PFSK-1 (cell line): Measurements from ENCODE around the gene ABCC10.

Experiments
- POLR2AphosphoS5 ChIP-seq: IDR thresholded peaks from 2 replicates; pipeline ENCODE4 v1.6.1; 2012; ENCODE audit warnings: low read depth, mild to moderate bottlenecking, control low read depth, low read length, moderate library complexity
- TAF1 ChIP-seq: IDR thresholded peaks from 2 replicates; pipeline ENCODE4 v1.6.1; 2012; ENCODE audit warnings: low read length, control low read depth, borderline replicate concordance; ENCODE audit not compliant: insufficient read depth

GRCh38 chr6:43464337-43464736 lies 37.0 kb downstream of the ABCC10 start:
- no peak for TF ChIP-seq TAF1
- no peak for TF ChIP-seq POLR2AphosphoS5
